COR-L47 (cell line): Measurements from ENCODE around the gene ANAPC10.
A peak's percentile ranks its signal among the peaks of the same experiment; 100 is the strongest.
"Not testable (repeated sequence)": the region's sequence is repeated elsewhere in the genome, so short reads cannot be mapped to it uniquely, and the experiment has no call there.

Experiments used
- DNase-seq: peaks from one replicate; lab custom pipeline; 2025; lab: John Stamatoyannopoulos, UW

Gene ANAPC10, protein sequence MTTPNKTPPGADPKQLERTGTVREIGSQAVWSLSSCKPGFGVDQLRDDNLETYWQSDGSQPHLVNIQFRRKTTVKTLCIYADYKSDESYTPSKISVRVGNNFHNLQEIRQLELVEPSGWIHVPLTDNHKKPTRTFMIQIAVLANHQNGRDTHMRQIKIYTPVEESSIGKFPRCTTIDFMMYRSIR

DNA sequence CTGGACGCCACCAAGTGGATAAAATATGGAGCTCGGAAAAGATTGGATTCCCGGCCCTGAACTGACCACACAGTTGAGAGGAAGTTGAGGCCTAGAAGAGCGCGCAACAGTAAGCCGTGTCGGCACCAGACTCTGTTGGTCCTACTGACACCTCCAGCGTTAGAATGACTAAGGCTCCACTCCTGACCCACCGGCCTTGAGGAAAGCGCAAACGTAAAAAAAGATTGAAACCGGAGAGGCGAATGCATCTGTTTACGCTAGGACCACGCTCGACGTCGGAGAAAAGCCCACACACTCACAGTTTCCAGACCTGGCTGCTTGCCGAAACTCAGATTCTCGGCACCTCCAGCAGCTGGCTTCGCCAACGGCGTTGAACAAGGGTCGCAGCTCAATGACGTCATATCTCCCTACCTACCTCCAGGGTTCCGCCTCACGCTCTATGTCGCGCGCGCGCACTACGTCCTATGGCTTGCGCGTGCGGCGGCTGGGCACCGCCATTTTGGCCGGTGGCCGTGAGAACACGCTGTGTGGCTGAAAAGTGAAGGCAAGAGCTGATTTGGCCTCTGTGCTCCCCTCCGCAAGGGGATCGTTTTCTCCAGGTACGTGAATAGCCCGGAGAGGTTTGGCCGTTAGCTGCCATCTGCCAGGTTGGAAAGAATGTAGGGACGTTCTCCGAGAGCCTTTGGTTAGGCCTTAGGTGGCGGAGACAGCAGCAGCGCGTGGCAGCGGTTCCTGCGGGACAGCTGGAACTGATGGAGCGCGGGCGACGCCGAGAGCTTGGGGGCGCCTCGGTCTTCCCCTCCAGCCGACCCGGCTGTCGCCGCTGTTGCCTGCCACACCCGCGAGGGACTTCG, at the start of gene ANAPC10, which contains the start of gene ABCE1:
Gene ANAPC10 (minus strand): TSS at position 376 of the 854 bp plus-strand sequence. CDS start 2,097 bp downstream, outside the sequence.
Gene ABCE1 (plus strand): TSS at position 491 of the 854 bp plus-strand sequence. CDS start 6,102 bp downstream, outside the sequence.
- peak; percentile 99 for DNase-seq

DNA sequence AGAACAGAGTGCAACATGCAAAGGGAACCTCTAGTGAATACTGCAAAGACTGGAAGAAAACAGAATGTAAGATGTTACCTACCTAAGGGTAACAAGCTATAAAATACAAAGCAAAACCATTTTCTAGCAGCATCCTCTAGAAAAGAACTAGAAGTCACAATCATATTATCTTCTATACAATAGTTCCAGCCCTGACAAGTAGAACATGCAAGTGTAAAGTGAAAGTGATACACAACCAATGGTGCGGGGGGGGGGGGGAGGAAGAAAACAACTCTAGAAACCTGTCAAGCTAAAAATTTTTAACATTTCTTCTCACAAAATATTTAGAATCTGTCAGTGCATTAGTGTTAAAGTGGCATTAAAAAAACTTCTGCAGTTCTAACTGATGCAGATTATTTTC, 38.2 kb upstream of the ANAPC10 start:
- not testable (repeated sequence) for DNase-seq

DNA sequence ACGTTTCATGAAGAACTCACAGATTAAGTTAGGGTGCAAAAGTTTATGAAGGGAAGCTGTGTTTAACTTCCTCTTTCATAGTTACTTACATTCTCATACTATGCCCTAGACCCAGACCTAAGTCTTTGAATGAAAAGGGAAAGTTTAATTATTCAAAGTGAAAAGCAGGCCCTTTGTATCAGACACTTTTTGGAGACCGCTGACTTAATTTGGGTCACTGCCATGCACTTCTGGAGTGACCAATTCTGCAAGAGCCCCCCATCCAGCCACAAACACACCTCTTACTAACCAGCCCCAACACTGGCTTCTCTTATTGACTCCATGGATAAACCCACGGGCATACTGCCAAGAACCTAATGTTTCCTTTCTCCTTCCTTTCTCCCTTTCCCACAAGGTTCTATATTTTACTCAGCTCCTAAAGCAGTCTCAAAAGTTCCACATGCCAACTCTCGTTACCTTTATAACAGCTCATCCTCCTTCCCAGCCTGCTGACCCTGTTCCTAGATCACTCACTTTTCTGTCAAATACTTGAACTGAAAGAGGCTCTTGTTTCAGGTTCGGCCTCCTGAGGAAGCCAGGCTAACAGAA, 34.6 kb upstream of the ANAPC10 start:
- peak; percentile 5 for DNase-seq

DNA sequence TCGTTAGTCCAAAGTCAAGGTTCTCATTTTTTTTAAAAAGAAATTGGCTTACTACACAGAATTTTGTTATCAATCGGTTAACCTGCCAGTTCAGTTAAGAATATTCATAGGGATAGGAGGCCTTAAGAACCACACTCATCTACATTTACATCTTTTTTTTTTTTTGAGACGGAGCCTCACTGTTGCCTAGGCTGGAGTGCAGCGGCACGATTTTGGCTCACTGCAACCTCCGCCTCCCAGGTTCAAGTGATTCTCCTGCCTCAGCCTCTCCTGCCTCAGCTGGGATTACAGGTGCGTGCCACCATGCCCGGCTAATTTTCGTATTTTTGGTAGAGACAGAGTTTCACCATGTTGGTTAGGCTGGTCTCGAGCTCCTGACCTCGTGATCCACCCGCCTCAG, 33.9 kb upstream of the ANAPC10 start:
- no peak for DNase-seq

DNA sequence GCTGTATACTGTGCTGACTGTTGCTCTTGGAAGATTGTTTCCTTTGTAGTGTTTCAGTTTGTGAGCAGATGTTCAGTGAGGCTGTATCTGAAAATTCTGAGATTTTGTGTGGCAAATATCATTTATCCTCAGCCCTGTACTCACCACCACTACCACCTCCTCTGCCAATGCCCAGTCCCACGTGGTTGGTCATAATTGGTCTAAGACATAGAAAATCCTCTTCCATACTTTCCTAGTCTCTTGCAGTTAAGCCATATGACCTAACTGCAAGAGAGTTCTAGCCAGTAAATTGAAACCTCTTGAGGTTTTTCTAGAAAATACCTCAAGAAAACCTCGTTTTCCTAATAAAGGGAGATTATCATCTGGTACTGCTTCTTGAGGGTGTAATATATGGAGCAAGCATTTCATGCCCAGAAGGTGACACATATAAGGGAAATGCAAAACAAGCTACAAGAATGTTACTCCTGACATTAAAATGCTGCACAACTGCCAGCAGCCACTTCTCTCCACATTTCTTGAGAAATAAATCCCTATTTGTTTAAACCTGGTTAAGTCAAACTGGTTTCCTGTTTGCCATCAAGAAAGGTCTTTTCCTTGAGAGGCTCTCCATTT, 32.9 kb upstream of the ANAPC10 start:
- no peak for DNase-seq

DNA sequence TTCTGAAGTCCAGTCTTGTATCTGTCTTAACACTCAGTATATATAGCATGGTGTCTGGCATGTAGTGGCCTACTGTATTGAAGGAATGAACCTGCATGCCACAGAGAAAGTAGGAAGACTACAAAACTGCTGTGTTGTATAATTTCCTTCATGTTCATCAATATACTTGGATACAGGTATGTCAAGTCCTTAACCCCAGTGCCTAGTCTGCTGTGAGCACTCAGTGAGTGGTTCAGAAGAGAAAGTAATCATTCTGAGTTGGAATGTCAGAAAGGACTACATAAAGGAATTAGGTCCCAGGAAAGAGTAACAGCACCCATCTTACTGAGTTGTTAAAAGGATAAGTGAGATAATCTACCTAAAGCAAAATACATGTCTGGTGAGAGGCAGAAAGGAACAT, 32.1 kb upstream of the ANAPC10 start:
- no peak for DNase-seq

DNA sequence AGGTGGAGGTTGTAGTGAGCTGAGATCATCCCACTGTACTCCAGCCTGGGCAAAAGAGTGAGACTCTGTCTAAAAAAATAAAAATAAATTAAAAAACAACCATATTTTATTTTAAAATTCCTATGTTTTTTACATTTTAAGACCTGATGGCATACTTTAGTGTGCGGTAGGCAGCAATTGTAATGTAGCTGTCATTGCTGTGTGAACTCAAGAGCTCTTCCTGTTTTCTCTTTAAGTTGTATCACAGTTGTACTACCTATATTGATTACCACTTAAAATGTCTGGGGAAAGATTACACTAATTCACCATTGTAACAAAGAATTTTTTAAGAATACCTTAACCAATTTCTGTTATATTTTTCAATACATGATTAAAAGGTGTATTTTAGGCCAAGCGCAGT, 27.4 kb upstream of the ANAPC10 start:
- DNase-seq: no peak

DNA sequence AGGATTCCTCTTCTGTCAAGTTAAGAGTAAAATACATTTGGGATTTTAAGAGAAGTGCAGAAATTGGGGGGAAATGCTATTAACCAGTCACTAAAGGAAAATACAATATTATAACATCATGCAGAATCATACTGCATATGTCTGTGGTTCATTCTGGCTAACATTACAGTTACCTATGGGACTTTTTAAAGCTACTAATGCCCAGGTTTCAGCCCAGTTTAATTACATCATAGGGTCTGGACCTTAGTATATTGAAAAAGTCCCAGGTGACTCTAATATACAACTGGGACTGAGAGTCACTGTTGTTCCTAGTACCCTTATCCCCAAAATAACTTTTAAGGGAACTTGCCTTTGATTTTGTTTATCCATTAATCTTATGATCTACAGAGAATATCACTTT, 10.1 kb upstream of the ANAPC10 start:
- DNase-seq: no peak

DNA sequence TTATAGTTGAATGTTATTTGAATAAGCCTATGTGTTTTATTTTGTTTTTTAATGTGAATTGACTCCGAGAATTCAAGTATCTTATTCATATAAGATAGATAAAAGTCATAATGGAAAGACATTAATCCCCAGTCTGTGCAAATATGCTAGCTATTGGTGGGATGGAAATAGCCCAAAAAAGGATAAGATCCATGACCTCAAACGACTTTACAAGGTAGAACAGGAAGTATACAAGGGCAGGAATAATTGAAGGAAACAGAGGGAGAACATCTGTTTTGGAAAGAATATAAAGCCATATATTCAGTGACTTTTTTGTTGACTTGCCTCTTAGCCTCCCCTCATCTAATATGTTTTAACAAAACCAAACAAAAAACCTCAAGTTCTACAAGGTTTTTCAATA, 9.1 kb upstream of the ANAPC10 start:
- no peak for DNase-seq

DNA sequence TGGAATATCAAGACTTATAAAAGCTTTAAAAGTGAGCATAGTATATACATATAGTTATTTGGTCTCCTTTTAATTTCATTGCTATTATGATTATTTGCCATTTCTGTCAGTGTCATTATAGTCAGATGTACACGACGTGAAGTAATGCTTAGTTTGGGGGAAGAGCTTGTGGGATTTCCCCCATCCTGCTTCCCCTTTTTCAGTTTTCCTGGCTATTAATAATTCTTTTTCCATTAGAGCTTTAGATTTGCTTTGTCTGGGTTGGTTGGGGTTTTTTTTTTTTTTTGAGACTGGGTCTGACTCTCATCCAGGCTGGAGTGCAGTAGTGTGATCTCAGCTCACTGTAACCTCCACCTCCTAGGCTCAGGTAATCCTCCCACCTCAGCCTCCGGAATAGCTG, 5.5 kb upstream of the ANAPC10 start:
- no peak for DNase-seq

DNA sequence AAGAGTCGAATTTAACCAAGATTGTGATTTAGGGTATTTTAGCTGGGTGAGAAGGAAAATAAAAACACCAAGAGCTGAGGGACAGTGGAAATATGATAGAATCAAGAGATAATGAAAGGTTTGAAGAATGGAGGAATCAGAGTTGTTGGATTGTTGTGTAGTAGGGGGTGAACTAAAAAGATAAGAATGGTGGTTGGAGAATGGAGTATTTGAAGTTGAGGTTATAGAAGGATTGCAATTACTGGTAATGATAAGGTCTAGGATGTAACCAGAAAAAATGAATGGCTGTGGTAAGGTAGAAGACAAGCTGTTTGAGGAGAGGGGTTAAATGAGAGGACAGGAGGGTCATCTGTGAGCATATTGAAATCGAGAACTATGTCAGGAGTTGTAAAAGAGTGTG, 4.6 kb upstream of the ANAPC10 start:
- no peak for DNase-seq

DNA sequence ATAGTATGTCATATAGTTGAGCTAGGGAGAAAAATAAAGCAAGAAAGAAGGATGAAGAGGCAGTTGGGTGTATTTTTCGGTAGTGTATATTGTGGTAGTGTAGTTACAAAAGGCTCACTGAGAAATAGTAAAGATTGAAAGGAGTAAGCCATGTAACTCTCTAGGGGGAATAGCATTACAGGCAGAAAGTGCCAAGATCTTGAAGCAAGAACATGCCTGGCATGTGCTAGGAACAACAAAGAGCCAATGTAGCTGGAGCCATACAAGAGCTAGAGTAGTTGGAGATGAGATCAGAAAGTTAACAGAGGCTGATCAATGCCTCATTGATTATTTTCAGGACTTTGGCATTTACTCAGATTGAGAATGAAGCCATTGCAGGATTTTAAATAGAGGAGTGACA, 3.1 kb upstream of the ANAPC10 start:
- DNase-seq: no peak

DNA sequence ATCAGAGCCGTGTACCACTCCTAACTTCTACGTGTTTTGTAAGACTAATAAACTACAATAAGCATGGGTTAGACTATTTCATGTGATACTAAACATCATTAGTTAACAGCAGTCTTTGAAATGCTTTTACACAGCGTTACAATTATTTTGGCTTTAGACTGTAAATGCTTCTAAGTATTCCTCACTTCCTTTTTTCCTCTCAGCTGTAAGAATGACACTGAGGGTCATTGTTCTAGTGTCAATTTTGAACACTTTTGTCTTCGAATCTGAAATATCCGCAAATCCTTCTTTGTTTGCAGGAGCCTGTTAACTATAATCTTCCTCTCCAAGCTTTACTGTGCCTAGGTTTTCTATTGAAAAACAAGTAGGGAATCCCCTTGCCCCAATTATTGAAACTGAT, 1.7 kb upstream of the ANAPC10 start:
- DNase-seq: no peak

DNA sequence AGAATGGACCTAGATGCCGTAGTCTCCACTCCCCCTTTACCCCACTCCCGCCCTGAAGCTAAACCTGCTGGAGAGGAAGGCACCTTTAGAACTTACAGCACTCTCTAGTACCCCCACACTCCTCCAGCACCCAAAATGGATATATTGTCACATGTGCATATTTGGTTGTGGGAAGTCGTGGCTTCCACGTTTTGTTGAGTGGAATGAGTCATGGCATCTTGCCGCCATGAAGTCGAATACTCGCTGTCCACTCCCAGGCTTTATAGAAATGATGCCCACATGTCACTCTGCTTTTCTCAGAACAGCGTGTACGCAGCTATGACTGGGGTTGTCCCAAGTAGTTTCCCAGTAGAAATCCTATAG, 660 bp upstream of the ANAPC10 start:
- peak; percentile 20 for DNase-seq

DNA sequence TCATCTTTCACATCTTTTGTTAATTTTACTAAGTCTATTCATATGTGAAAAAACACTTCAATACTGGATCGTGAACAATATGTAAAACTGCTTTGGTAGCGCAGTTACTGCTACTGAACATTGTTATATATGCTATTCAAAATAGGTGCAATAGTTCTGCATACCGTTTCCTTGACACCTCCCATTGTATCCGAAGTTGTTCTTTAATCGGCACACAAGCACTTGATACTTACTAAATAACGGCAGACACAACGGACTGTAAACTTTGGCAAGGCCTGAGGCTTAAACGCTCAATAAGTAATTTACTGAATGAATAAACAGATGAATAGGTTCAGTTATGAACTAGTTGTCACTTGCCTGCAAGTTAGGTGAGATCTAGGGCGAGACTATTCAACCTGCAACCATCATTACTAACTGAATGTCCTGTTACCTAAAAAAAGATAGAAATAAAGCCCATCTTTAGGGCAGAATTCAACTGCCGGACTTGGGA, 620 bp downstream of the ANAPC10 start:
- DNase-seq: no peak

DNA sequence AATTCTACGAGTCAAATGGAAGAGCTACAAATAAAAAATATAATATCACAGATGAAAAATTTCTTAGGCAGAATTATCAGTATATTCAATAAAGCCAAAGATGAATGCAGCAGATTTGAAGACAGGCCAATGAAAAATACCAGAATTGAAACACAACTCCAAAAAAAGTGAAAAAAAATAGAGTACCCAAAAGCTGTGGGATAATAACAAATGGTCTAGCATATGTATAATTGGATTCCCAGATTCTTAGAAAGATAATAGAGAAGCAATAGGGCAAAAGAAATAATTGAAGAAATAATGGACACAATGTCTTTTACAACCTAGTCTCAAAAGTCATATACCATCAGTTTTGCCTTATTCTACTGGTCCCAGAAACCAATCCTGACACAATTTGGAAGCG, 4.4 kb downstream of the ANAPC10 start:
- DNase-seq: no peak

DNA sequence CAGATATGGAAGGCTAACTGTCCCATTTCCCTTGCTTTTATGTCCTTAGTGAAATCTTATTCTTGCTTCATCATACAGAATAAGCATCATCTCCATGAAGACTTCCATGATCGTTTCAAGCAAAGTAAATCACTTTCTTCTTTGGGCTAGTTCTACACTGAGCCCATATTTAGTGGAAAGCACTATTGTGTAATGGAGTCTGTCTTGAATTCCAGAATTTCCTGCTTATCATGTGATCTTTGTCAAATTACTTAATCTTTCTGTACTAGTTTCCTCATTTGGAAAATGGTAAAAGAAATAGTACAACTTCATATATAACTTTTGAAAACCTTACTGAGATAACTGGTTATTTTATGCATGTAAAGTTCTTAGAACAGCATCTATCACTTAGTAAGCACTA, 7.6 kb downstream of the ANAPC10 start:
- DNase-seq: no peak

DNA sequence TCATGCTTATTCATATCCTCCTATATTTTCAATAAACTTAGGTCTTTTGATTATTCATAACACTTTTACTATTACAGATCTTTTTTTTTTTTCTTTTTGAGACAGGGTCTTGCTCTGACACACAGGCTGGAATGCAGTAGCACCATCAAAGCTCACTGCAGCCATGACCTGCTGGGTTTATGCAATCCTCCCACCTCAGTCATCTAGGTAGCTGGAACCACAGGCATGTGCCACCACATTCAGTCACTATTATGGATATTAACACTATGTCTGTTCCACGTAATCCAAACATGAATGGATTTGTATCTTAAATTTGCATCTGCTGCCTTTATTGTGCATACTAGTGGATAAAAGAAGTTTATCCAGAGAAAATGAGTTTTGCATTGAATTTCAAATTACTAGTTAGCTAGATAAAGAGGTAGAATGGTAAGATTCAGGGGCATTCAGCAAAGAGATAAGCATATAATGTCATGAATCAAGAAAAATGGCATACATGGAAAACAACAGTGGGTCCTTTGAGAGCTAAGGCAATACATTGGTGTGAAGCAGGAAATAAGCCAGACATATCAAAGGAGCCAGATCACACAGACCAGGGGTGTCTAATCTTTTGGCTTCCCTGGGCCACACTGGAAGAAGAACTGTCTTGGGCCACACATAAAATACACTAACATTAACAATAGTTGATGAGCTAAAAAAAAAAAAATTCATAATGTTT, 13.9 kb downstream of the ANAPC10 start:
- DNase-seq: no peak

DNA sequence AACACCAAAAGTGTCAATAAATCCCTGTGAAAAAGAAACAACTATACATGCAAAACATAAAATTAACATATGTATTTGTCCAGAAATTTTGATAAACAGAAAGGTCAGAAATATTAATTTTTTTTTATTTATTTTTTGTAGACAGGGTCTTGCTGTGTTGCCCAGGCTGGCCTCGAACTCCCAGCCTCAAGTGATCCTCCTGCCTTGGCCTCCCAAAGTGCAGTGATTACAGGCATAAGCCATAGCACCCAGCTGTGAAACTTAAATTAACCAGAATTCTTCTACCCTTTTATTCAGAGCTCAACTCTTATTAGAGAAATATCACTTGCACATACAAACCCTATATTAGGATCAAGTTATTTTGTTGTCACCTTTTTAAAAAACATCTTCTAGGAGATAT, 16.2 kb downstream of the ANAPC10 start:
- no peak for DNase-seq

DNA sequence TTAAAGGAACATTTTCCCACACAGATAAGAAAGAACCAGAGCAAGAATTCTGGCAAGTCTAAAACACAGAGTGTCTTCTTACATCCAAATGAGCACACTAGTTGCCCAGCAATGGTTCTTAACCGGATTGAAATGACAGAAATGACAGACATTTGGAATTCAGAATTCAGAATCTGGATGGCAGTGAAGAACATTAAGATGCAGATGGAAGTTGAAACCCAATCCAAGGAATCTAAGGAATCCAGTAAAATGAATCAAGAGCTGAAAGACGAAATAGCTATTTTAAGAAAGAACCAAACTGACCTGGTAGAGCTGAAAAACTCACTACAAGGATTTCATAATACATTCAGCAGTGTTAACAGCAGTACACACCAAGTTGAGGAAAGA, 21.5 kb downstream of the ANAPC10 start:
- no peak for DNase-seq

DNA sequence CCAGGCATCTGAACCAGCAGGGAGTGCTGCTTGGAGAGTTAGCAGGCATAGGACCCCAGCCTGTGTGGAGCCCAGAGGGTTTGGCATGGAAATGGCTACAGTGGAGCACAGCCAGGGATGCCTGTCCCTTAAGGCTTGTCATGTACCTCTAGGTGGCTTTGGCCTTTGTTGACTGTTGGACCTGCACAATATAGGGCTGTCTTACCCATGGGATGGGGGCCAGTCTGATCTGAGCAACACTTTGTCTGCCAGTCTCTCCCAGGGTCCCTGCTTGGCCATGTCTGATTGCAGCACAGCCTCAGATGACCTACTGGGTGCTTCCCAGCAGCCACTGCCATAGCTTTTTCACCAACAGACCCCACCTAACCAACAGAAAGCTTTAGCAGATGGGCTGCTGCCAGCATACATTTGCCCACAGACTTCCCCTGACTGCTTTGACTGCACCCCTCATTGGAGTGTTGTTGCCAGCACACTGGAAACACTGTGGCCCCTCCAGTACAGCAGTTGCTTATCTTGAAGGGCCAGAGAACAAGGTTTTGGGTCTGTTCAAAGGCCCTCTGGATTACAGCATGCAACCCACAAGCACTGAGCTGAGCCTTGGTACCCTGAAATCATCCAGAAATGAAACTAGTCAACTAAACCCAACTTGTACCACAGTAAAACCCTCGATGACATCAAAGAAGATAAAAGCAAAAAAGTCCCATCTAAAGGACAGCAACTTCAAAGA, 22.1 kb downstream of the ANAPC10 start:
- DNase-seq: no peak
